ENCODE data around the gene BDKRB1.

BDKRB1 gene

GRCh38 chr14:96280104-96280503 lies 24.1 kb downstream of the BDKRB1 start:
- no peak overlapping the region for H3K4me3 ChIP-seq (ENCODE audit: control insufficient read depth, low read depth, low read length)
- no peak for DNase-seq (ENCODE audit: low read depth)
- TF ChIP-seq CTCF (conservative IDR thresholded peaks at IDR 0.05; ENCODE audit: control insufficient read depth, insufficient read depth, low read depth, low read length) = no peak

- no peak for TF ChIP-seq CTCF (conservative IDR thresholded peaks at IDR 0.05; ENCODE audit: control insufficient read depth, insufficient read depth, low read depth, low read length)
Observed at GRCh38 chr14:96281486-96281885, 25.5 kb downstream of the BDKRB1 start.

GRCh38 chr14:96284008-96284407 lies 28.0 kb downstream of the BDKRB1 start:
- TF ChIP-seq CTCF (conservative IDR thresholded peaks at IDR 0.05; ENCODE audit: control insufficient read depth, insufficient read depth, low read depth, low read length) = no peak
- DNase-seq (ENCODE audit: low read depth) = no peak
- H3K4me3 ChIP-seq (ENCODE audit: control insufficient read depth, low read depth, low read length) = no peak overlapping the region

More at GRCh38 chr14:96281486-96281885, 25.5 kb downstream of the BDKRB1 start:
- H3K4me3 ChIP-seq (ENCODE audit: control insufficient read depth, low read depth, low read length) = no peak overlapping the region
- DNase-seq (ENCODE audit: low read depth) = no peak

GRCh38 chr14:96284430-96284829 lies 28.4 kb downstream of the BDKRB1 start:
- TF ChIP-seq CTCF (conservative IDR thresholded peaks at IDR 0.05; ENCODE audit: control insufficient read depth, insufficient read depth, low read depth, low read length) = no peak
- H3K4me3 ChIP-seq (ENCODE audit: control insufficient read depth, low read depth, low read length) = no peak overlapping the region
- DNase-seq (ENCODE audit: low read depth) = no peak

GRCh38 chr14:96285667-96286066 lies 29.7 kb downstream of the BDKRB1 start:
- no peak overlapping the region for H3K4me3 ChIP-seq (ENCODE audit: control insufficient read depth, low read depth, low read length)
- TF ChIP-seq CTCF (conservative IDR thresholded peaks at IDR 0.05; ENCODE audit: control insufficient read depth, insufficient read depth, low read depth, low read length) = no peak
- DNase-seq (ENCODE audit: low read depth) = peak; percentile 59

- TF ChIP-seq CTCF (conservative IDR thresholded peaks at IDR 0.05; ENCODE audit: control insufficient read depth, insufficient read depth, low read depth, low read length) = no peak
- DNase-seq (ENCODE audit: low read depth) = no peak
- H3K4me3 ChIP-seq (ENCODE audit: control insufficient read depth, low read depth, low read length) = no peak overlapping the region
Observed at GRCh38 chr14:96286251-96286650, 30.2 kb downstream of the BDKRB1 start.

GRCh38 chr14:96287856-96288255 lies 31.8 kb downstream of the BDKRB1 start:
- TF ChIP-seq CTCF (conservative IDR thresholded peaks at IDR 0.05; ENCODE audit: control insufficient read depth, insufficient read depth, low read depth, low read length) = no peak
- DNase-seq (ENCODE audit: low read depth) = no peak
- no peak overlapping the region for H3K4me3 ChIP-seq (ENCODE audit: control insufficient read depth, low read depth, low read length)
